Measurements from ENCODE around the gene GLI2.

GLI2 gene

GRCh38 chr2:120707816-120708215, 27.9 kb upstream of the GLI2 start:
- in situ Hi-C loops (cut with MboI; ENCODE audit: low pct_unique_long_range_greater_than_20kb, low sequenced_read_pairs, unreplicated experiment) = no loop called here
- DNase-seq (ENCODE audit: low spot score) = no peak
- TF ChIP-seq, protein P1, sequence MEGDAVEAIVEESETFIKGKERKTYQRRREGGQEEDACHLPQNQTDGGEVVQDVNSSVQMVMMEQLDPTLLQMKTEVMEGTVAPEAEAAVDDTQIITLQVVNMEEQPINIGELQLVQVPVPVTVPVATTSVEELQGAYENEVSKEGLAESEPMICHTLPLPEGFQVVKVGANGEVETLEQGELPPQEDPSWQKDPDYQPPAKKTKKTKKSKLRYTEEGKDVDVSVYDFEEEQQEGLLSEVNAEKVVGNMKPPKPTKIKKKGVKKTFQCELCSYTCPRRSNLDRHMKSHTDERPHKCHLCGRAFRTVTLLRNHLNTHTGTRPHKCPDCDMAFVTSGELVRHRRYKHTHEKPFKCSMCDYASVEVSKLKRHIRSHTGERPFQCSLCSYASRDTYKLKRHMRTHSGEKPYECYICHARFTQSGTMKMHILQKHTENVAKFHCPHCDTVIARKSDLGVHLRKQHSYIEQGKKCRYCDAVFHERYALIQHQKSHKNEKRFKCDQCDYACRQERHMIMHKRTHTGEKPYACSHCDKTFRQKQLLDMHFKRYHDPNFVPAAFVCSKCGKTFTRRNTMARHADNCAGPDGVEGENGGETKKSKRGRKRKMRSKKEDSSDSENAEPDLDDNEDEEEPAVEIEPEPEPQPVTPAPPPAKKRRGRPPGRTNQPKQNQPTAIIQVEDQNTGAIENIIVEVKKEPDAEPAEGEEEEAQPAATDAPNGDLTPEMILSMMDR (IDR thresholded peaks at IDR 0.05; ENCODE audit: extremely low read depth, insufficient read depth, missing control alignments) = no peak

GRCh38 chr2:120708944-120709607, 26.6 kb upstream of the GLI2 start:
- TF ChIP-seq, protein P1 (IDR thresholded peaks at IDR 0.05; ENCODE audit: extremely low read depth, insufficient read depth, missing control alignments) = no peak
- in situ Hi-C loops (cut with MboI; ENCODE audit: low pct_unique_long_range_greater_than_20kb, low sequenced_read_pairs, unreplicated experiment) = no loop called here

GRCh38 chr2:120709608-120710041, 26.0 kb upstream of the GLI2 start:
- TF ChIP-seq, protein P1 (IDR thresholded peaks at IDR 0.05; ENCODE audit: extremely low read depth, insufficient read depth, missing control alignments) = no peak
- in situ Hi-C loops (cut with MboI; ENCODE audit: low pct_unique_long_range_greater_than_20kb, low sequenced_read_pairs, unreplicated experiment) = no loop called here
- DNase-seq (ENCODE audit: low spot score) = no peak

More at GRCh38 chr2:120708944-120709607, 26.6 kb upstream of the GLI2 start:
- DNase-seq (ENCODE audit: low spot score) = no peak

GRCh38 chr2:120710256-120710655, 25.4 kb upstream of the GLI2 start:
- in situ Hi-C loops (cut with MboI; ENCODE audit: low pct_unique_long_range_greater_than_20kb, low sequenced_read_pairs, unreplicated experiment) = no loop called here
- DNase-seq (ENCODE audit: low spot score) = no peak
- TF ChIP-seq, protein P1 (IDR thresholded peaks at IDR 0.05; ENCODE audit: extremely low read depth, insufficient read depth, missing control alignments) = no peak

DNA sequence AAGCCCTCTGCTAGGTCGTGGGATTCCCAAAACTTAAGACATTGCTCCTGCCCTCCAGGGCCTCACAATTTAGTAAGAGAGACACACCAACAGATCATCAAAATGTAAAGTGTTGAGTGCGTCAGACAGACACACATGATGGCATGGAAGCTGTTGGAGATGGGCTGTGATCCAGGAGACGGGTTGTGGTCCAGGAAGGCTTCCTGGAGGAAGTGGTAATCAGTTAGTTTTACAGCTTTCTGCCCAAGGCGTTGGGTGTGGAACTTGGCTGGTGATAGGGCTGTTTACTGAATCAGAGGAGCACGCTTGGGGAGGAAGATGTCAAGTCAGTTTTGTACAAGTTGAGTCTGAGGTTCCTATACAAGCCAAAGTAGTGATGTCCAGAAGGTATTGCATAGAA, 24.0 kb upstream of the GLI2 start:
- in situ Hi-C loops (cut with MboI; ENCODE audit: low pct_unique_long_range_greater_than_20kb, low sequenced_read_pairs, unreplicated experiment) = no loop called here
- no peak for DNase-seq (ENCODE audit: low spot score)
- TF ChIP-seq, protein P1 (IDR thresholded peaks at IDR 0.05; ENCODE audit: extremely low read depth, insufficient read depth, missing control alignments) = no peak

DNA sequence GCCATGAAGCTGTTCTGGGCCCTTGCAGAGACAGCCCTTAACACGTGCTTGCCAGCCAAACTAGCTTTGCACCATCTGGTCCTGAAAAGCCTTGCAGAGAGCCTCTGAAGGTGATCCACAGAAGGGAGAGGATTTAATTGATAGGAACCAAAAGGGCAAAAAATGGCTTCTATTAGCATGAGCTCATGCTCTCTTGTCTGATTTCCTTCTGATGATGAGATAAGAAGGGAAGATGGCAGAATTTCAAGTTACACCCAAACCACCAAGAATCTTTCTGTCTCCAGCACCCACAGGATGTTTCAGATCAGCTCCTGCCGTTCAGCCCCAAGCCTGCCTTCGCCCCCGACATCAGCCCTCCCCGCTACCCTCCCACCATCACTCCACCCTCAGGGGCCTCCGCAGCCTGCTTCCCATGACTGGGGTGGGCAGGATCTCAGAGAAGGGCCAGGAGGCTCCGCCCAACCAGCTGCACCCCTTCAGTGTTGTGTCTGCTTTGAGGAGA, 23.4 kb upstream of the GLI2 start:
- TF ChIP-seq, protein P1 (IDR thresholded peaks at IDR 0.05; ENCODE audit: extremely low read depth, insufficient read depth, missing control alignments) = no peak
- DNase-seq (ENCODE audit: low spot score) = no peak
- in situ Hi-C loops (cut with MboI; ENCODE audit: low pct_unique_long_range_greater_than_20kb, low sequenced_read_pairs, unreplicated experiment) = no loop called here
